HFFc6 (cell line): Measurements from ENCODE around the gene IGSF6. TPM values are rescaled to one million over a fixed set of nuclear protein-coding genes. Genes with fewer than 3 reads are reported as not detected.
"Not testable (repeated sequence)": the region's sequence is repeated elsewhere in the genome, so short reads cannot be mapped to it uniquely, and the experiment has no call there.

Experiments used
- DNase-seq: peaks from one replicate; pipeline ENCODE4 v3.0.0-alpha.2; 2018
- H3K27ac Mint-ChIP-seq: 2 replicates; pipeline ENCODE4 v1.8.0; 2020; ENCODE audit warnings: mild to moderate bottlenecking, mixed read lengths
- H3K27me3 Mint-ChIP-seq: 2 replicates; pipeline ENCODE4 v1.8.0; 2021; ENCODE audit warnings: mild to moderate bottlenecking, moderate library complexity, mixed read lengths; ENCODE audit not compliant: insufficient read depth
- H3K36me3 Mint-ChIP-seq: 2 replicates; pipeline ENCODE4 v1.8.0; 2021; ENCODE audit warnings: low read depth, mixed read lengths
- H3K4me1 Mint-ChIP-seq: 2 replicates; pipeline ENCODE4 v1.8.0; 2020; ENCODE audit warnings: low read depth, mixed read lengths
- H3K4me3 Mint-ChIP-seq: 2 replicates; pipeline ENCODE4 v1.8.0; 2020; ENCODE audit warnings: mild to moderate bottlenecking, moderate library complexity, mixed read lengths
- H3K9me3 Mint-ChIP-seq: 2 replicates; pipeline ENCODE4 v1.8.0; 2020; ENCODE audit warnings: mild to moderate bottlenecking, mixed read lengths
- total RNA-seq, 6 experiments: library from RNA; stranded (reverse); fragmentation: NEBNext Ultra II Directional; extraction: Animal tissue kit (Norgen Biotek cat#: 25700); gene quantifications; 2 replicates in 1 of 6; 3 replicates in 5 of 6; pipeline ENCODE4 v1.2.3, GENCODE V29; 2021
- TF ChIP-seq, protein P1 (sequence below): fragments of 200-600 bp; sonication (generic); IDR thresholded peaks from 2 replicates; pipeline ENCODE4 v1.5.0; 2021; ENCODE audit warnings: antibody characterized with exemption, mild to moderate bottlenecking

IGSF6 gene
- total RNA-seq, 6 experiments from 2014 or later = not detected

DNA sequence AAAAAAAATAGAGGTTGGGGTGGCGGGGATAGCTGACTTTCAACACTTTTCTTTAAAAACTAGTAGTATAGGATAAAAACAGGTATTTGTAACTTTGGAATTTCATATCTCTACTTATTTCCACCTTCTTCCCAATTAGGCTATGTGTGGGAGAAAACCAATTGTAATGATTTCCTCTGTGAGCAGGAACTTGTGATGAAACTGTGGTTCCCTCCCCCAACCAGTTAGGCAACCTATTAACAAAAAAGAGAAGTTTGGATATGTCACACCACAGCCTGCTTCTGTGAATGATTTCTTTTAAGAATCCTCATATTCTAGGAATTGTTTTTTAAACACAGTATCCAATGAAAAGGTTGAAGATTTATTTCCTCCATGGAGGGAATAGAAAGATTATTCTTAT is 1.9 kb downstream of the IGSF6 start:
- Mint-ChIP-seq H3K36me3 (0 out of 2 replicates have a peak, but pooled peaks cover 5% of the 10 kb centered on the region), H3K4me1 (peaks cover 34% of the 10 kb centered on the region), H3K27ac (no peak overlapping the region), H3K27me3 (peaks cover 2% of the 10 kb centered on the region; the same call in 1 of the 2 replicates), H3K4me3 (no peak overlapping the region), H3K9me3 (no peaks in the 10 kb centered on the region)
- no peak for DNase-seq
- TF ChIP-seq, protein P1, sequence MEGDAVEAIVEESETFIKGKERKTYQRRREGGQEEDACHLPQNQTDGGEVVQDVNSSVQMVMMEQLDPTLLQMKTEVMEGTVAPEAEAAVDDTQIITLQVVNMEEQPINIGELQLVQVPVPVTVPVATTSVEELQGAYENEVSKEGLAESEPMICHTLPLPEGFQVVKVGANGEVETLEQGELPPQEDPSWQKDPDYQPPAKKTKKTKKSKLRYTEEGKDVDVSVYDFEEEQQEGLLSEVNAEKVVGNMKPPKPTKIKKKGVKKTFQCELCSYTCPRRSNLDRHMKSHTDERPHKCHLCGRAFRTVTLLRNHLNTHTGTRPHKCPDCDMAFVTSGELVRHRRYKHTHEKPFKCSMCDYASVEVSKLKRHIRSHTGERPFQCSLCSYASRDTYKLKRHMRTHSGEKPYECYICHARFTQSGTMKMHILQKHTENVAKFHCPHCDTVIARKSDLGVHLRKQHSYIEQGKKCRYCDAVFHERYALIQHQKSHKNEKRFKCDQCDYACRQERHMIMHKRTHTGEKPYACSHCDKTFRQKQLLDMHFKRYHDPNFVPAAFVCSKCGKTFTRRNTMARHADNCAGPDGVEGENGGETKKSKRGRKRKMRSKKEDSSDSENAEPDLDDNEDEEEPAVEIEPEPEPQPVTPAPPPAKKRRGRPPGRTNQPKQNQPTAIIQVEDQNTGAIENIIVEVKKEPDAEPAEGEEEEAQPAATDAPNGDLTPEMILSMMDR = no peak

DNA sequence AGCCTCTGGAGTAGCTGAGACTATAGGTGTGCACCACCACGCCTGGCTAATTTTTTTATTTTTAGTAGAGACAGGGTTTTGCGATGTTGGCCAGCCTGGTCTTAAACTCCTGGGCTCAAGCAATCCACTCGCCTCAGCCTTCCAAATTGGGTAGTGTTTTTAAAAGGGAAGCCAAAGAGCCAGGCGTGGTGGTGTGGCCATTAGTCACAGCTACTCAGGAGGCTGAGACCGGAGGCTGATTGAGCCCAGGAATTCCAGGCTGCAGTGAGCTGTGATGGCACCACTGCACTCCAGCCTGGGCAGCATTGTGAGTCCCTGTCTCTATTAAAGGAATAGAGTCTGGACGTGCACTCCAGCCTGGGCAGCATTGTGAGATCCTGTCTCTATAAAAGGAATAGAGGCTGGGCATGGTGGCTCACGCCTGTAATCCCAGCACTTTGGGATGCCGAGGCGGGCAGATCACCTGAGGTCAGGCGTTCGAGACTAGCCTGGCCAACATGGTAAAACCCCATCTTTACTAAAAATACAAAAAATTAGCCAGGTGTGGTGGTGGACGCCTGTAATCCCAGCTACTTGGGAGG is 2.5 kb downstream of the IGSF6 start:
- DNase-seq, H3K27ac Mint-ChIP-seq, H3K27me3 Mint-ChIP-seq, H3K9me3 Mint-ChIP-seq, H3K4me3 Mint-ChIP-seq, H3K36me3 Mint-ChIP-seq: not testable (repeated sequence)
- peaks cover 35% of the 10 kb centered on the region for H3K4me1 Mint-ChIP-seq

DNA sequence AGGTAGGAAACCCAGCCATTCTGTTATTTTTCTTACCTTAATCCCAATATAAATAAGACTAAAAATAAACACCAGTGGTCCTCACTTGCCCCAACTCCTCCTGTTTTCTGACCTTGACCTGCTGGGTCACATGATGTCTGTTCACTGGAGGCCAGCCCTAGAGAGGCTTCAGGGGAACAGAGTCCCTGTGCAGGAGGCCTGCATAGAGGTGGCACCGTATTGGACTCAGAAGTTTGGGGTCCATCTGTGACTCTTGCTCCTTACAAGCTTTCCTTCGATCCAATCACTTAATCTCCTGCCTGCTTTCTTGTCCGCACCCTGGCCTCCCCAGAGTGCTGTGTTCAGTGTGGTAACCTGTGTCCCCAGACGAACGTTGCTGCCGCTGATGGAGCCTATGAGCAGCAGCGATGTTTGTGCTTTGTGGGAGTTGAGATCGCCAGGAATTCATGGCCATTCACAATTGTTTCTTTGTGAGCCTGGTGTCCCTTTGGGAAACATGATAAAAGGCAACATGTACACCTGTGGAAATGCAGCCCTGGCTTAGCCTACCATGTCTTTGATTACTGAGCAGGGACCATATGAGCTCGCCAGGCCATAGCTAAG is 4.7 kb downstream of the IGSF6 start:
- TF ChIP-seq, protein P1 = no peak
- Mint-ChIP-seq H3K4me3 (no peak overlapping the region), H3K27me3 (no peaks in the 10 kb centered on the region; the same call in 1 of the 2 replicates), H3K36me3 (no peaks in the 10 kb centered on the region; the same call in 1 of the 2 replicates), H3K9me3 (no peaks in the 10 kb centered on the region), H3K27ac (no peak overlapping the region), H3K4me1 (peaks cover 16% of the 10 kb centered on the region)
- DNase-seq = no peak

DNA sequence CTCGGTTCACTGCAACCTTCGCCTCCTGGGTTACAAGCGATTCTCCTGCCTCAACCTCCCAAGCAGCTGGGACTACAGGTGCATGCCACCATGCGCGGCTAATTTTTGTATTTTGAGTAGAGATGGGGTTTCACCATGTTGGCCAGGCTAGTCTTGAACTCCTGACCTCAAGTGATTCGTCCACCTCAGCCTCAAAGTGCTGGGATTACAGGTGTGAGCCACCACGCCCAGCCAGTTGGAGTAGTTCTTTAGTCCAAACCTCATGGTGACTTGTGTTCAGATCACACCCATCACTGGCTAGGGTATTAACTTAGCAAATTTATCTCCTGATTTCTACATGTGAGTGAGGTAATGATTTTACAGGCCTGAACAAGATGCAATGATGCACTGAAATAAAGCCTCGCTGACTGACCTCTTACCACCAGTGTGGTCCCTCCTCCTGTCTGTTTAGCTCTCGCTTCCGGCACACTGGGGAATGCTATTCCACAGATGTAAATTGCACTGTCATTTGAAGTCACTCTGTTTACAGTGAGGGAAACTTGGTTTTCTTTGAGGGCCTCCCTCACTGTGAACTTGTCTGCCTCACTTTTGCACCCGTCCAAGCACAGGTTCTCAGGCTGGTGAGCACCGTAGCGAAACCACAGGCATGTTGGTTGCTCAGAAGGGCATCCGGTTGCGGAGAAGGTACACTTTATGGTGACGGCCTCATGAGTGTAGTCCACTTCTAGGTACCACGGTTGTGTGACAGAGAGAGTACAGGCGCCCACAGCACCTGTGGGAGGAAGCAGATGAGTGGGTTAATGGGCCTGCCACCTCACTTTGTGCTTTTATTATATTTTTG is 5.5 kb downstream of the IGSF6 start:
- Mint-ChIP-seq H3K36me3 (no peaks in the 10 kb centered on the region; the same call in 1 of the 2 replicates), H3K27ac (no peak overlapping the region), H3K9me3 (no peaks in the 10 kb centered on the region), H3K4me1 (peaks cover 19% of the 10 kb centered on the region), H3K4me3 (no peak overlapping the region), H3K27me3 (no peaks in the 10 kb centered on the region; the same call in 1 of the 2 replicates)
- TF ChIP-seq, protein P1 = no peak
- DNase-seq = no peak

DNA sequence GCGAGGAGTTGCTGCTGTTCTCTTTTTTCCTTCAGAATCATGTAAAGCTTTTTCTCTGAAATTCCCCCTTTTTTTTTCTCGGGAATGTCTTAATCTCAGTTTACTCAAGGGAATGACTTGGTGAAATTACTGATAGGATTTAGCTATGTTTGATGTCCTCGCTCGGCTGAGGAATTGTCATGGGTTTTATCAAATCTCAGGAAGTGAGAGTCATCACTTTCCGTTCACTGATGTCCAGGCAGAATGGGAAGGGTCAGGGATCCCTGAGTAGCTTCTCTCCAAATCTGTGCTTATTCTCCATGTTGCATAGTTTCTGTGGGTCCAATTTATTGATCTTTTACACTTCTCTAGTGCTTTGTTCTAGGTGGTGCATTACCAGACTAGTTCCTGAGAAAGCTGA is 6.3 kb downstream of the IGSF6 start:
- DNase-seq = no peak
- Mint-ChIP-seq H3K36me3 (no peaks in the 10 kb centered on the region; the same call in 1 of the 2 replicates), H3K9me3 (no peaks in the 10 kb centered on the region), H3K27ac (no peak overlapping the region), H3K4me3 (no peak overlapping the region), H3K27me3 (no peaks in the 10 kb centered on the region; the same call in 1 of the 2 replicates), H3K4me1 (peaks cover 27% of the 10 kb centered on the region)
- TF ChIP-seq, protein P1 = no peak
